Colon (tissue), 2 donors: ENCODE measurements around the gene GIGYF1.

Experiments
- FAIRE-seq: peaks from 2 replicates; lab custom pipeline; 2012; peaks lifted over from hg19 to GRCh38; lab: Jason Lieb, UNC
- donor health status: control.
- donor health status: control.

GIGYF1 gene

GRCh38 chr7:100684534-100685042, 9.5 kb downstream of the GIGYF1 start:
- no peak for FAIRE-seq

- no peak for FAIRE-seq
These were observed 10.2 kb downstream of the GIGYF1 start for GRCh38 chr7:100683659-100684533.

- no peak for FAIRE-seq
These were observed 10.9 kb downstream of the GIGYF1 start for GRCh38 chr7:100682991-100683658.

GRCh38 chr7:100682228-100682741, 11.8 kb downstream of the GIGYF1 start:
- FAIRE-seq, result no peak

GRCh38 chr7:100681491-100682227, 12.4 kb downstream of the GIGYF1 start:
- FAIRE-seq, result no peak

- no peak for FAIRE-seq
These were observed 13.3 kb downstream of the GIGYF1 start for GRCh38 chr7:100680576-100681271.

- FAIRE-seq, result no peak
These were observed 14.0 kb downstream of the GIGYF1 start for GRCh38 chr7:100679927-100680575.

GRCh38 chr7:100679129-100679926, 14.7 kb downstream of the GIGYF1 start:
- FAIRE-seq, result no peak

GRCh38 chr7:100678291-100678984, 15.6 kb downstream of the GIGYF1 start:
- FAIRE-seq, result no peak

- no peak for FAIRE-seq
These were observed 16.5 kb downstream of the GIGYF1 start for GRCh38 chr7:100677308-100678267.

GRCh38 chr7:100676501-100677306, 17.3 kb downstream of the GIGYF1 start:
- no peak for FAIRE-seq

- FAIRE-seq, result no peak
These were observed 18.3 kb downstream of the GIGYF1 start for GRCh38 chr7:100675581-100676350.

- no peak for FAIRE-seq
These were observed 19.0 kb downstream of the GIGYF1 start for GRCh38 chr7:100675105-100675451.

GRCh38 chr7:100674411-100675104, 19.5 kb downstream of the GIGYF1 start:
- FAIRE-seq, result no peak

- no peak for FAIRE-seq
These were observed 20.1 kb downstream of the GIGYF1 start for GRCh38 chr7:100673942-100674410.

GRCh38 chr7:100673302-100673941, 20.6 kb downstream of the GIGYF1 start, which contains the start of gene GNB2:
GNB2 (plus strand) TSS chr7:100673740; CDS start chr7:100676266, 2,526 bp downstream.
- FAIRE-seq, result no peak
